Stomach (tissue), 9 donors: ENCODE measurements around the gene YAE1. TPM values are rescaled to one million over a fixed set of nuclear protein-coding genes. Genes with fewer than 3 reads are reported as not detected.

Experiments
- DNase-seq, 2 donors: peaks; one replicate each; pipeline versions ENCODE4 v3.0.0 to v3.0.0-alpha.2; 2013 to 2019
- H3K27ac ChIP-seq, 5 donors: fragments of 200-600 bp in 4 of 5; sonication (generic) in 4 of 5; one replicate each; pipeline ENCODE4 v1.5.1; 2013 to 2019; ENCODE audit warnings: mild to moderate bottlenecking in 1 of 5, moderate library complexity in 1 of 5
- H3K27me3 ChIP-seq, 3 donors: fragments of 200-600 bp; sonication (generic); one replicate each; pipeline ENCODE4 v1.5.1; 2017 to 2019; ENCODE audit warnings: mixed run types in 1 of 3
- H3K36me3 ChIP-seq, 4 donors: fragments of 200-600 bp; sonication (generic); 1 replicate in 3 of 4; 2 replicates in 1 of 4; pipeline ENCODE4 v1.5.1; 2016 to 2019
- H3K4me1 ChIP-seq, 4 donors: fragments of 200-600 bp; sonication (generic); one replicate each; pipeline ENCODE4 v1.5.1; 2016 to 2019
- H3K4me3 ChIP-seq, 4 donors: fragments of 200-600 bp; sonication (generic) in 3 of 4; one replicate each; pipeline ENCODE4 v1.5.1; 2016 to 2019; ENCODE audit warnings: mild to moderate bottlenecking in 1 of 4
- H3K9me3 ChIP-seq, 4 donors: fragments of 200-600 bp; sonication (generic); one replicate each; pipeline ENCODE4 v1.5.1; 2016 to 2019
- CTCF ChIP-seq, 7 experiments: fragments of 450-650 bp in 4 of 7; fragments of 200-600 bp in 3 of 7; sonication (generic) in 3 of 7; IDR thresholded peaks; one replicate each; pipeline ENCODE4 v1.5.1; 2016 to 2019; ENCODE audit warnings: antibody characterized with exemption in 7 of 7, control low read depth in 2 of 7, mild to moderate bottlenecking in 1 of 7
- EP300 ChIP-seq: sonication (generic); formaldehyde crosslinking; IDR thresholded peaks from one replicate; pipeline ENCODE4 v1.6.1; 2017; ENCODE audit warnings: antibody characterized with exemption
- POLR2A ChIP-seq, 4 donors: fragments of 450-650 bp; IDR thresholded peaks; one replicate each; pipeline ENCODE4 v1.6.1; 2016; ENCODE audit warnings: antibody characterized with exemption in 4 of 4, control low read depth in 2 of 4, mild to moderate bottlenecking in 1 of 4, moderate library complexity in 1 of 4
- POLR2AphosphoS5 ChIP-seq, 3 donors: sonication (generic); formaldehyde crosslinking; IDR thresholded peaks; one replicate each; pipeline ENCODE4 v1.6.1; 2016; ENCODE audit warnings: antibody characterized with exemption in 3 of 3
- WGBS, 5 donors: extraction: QIAGEN DNeasy Blood & Tissue Kit in 3 of 5; methylation state at CpG; one replicate each; pipeline versions ENCODE4 v1.1.5 to v1.1.7; 2013 to 2018; 5-methylcytosine and 5-hydroxymethylcytosine counted together
- intact Hi-C: fragments of 100-400 bp; cut with DNase I; formaldehyde crosslinking; loops from one replicate; pipeline ENCODE4 v1.15.1; 2023; ENCODE audit warnings: low total_unique reads
- polyA plus RNA-seq, 3 donors: library from polyadenylated mRNA; stranded (reverse); fragments of 200-250 nt; gene quantifications; one replicate each; pipeline ENCODE4 v1.2.3, GENCODE V29; 2013
- total RNA-seq, 5 donors: library from RNA; depleted of rRNA; stranded (reverse); fragments of >200 nt; gene quantifications; one replicate each; pipeline versions ENCODE4 v1.1.0 to v1.2.3, GENCODE V29; 2014 to 2016
- donor health status: healthy with polysubstance abuse.
- donor health status: Bipolar disorder and iron deficiency.
- donor health status: healthy.

YAE1 gene
- total and polyA plus RNA-seq, 8 donors, result 1.2 to 38.6 (median 21.7) TPM

DNA sequence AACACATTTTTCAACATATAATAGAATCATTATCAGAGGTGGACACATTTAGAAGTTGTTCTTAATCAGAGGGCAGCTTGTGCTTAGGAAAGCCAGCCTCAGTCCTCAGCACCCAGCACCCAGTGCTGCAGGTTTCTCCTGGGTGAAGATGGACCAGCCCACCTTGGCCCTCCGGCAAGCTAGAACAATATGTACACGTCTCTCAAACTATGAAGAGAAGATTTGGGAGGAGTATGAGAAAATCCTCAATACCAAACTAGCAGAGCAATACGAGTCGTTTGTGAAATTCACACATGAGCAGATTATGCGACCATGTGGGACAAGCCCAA lies 43.7 kb downstream of the YAE1 start:
- WGBS, 5 donors, result 58 to 74% (median 63%) methylated on average over 5 of the region's 5 CpGs
- Histone ChIP-seq H3K27me3 (peaks cover 0 to 12% (median 0%) of the 10 kb centered on the region in 3 donors), H3K36me3 (no peaks in the 10 kb centered on the region), H3K9me3 (no peaks in the 10 kb centered on the region), H3K4me3 (peak overlapping the region; percentile 34 to 48 (median 36)), H3K4me1 (peaks cover 5 to 19% (median 10%) of the 10 kb centered on the region in 4 donors), H3K27ac (peak overlapping the region in 3 of 5 donors; percentile 54 to 78 (median 68))
- no peak for TF ChIP-seq POLR2AphosphoS5 (IDR thresholded peaks at IDR 0.05)
- no peak for TF ChIP-seq POLR2A (IDR thresholded peaks at IDR 0.05)
- TF ChIP-seq CTCF (IDR thresholded peaks at IDR 0.05), result no peak
- no peak for TF ChIP-seq EP300
- intact Hi-C loops, result no loop called here
- DNase-seq, result no peak

- H3K4me1 ChIP-seq, result peaks cover 5 to 16% (median 10%) of the 10 kb centered on the region in 4 donors
- TF ChIP-seq CTCF (IDR thresholded peaks at IDR 0.05) (no peak), EP300 (no peak), POLR2AphosphoS5 (IDR thresholded peaks at IDR 0.05) (no peak), POLR2A (IDR thresholded peaks at IDR 0.05) (no peak)
- no peak for DNase-seq
- intact Hi-C loops, result no loop called here
- H3K9me3 ChIP-seq, result no peaks in the 10 kb centered on the region
- H3K36me3 ChIP-seq, result no peaks in the 10 kb centered on the region
- 81 to 92% (median 85%) methylated on average over 4 of the region's 4 CpGs for WGBS, 5 donors
- H3K4me3 ChIP-seq, result no peak overlapping the region
- no peak overlapping the region for H3K27ac ChIP-seq
- H3K27me3 ChIP-seq, result peaks cover 0 to 12% (median 0%) of the 10 kb centered on the region in 3 donors
Measured at GRCh38 chr7:39613577-39613976, 47.4 kb downstream of the YAE1 start.

- WGBS, 5 donors, result 87 to 97% (median 95%) methylated on average over 2 of the region's 2 CpGs
- no peaks in the 10 kb centered on the region for H3K9me3 ChIP-seq
- no peak overlapping the region for H3K27ac ChIP-seq
- DNase-seq, result no peak
- peaks cover 0 to 12% (median 0%) of the 10 kb centered on the region in 3 donors for H3K27me3 ChIP-seq
- H3K4me1 ChIP-seq, result peaks cover 5 to 10% (median 9%) of the 10 kb centered on the region in 4 donors
- no peak overlapping the region for H3K4me3 ChIP-seq
- intact Hi-C loops, result no loop called here
- no peak for TF ChIP-seq CTCF (IDR thresholded peaks at IDR 0.05)
- no peak for TF ChIP-seq POLR2A (IDR thresholded peaks at IDR 0.05)
- no peak for TF ChIP-seq POLR2AphosphoS5 (IDR thresholded peaks at IDR 0.05)
- no peak for TF ChIP-seq EP300
- no peaks in the 10 kb centered on the region for H3K36me3 ChIP-seq
Measured at GRCh38 chr7:39614299-39614698, 48.1 kb downstream of the YAE1 start.

DNA sequence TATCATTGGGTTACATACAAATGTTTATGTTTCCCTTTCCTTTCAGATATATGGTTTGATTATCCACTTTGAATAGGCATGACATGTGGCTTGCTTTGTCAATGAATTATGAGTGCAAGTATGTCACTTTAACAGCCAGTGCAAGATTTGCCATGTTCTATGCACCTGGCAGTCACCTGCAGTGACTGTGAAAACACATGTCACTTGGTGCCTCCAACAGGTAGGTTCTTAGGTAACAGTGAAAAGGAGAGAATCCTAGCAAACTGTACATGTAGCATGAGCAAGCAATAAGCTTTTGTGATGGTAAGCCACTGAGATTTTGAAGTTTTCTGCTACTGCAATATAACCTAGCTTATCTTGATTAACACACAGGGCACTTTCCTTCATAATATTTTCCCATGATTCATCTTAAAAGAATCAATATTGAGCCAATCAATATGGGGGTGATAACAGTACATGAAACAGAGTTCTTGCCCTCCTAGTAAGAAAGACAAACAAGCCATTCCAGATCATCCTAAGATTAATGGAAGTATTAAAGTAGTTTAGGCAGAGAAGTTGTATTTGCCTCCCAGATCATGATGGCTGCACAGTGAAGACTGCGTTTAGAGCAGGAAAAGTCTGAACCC lies 49.3 kb downstream of the YAE1 start:
- peaks cover 0 to 4% (median 0%) of the 10 kb centered on the region in 4 donors for H3K4me1 ChIP-seq
- no peak for TF ChIP-seq POLR2A (IDR thresholded peaks at IDR 0.05)
- no peak for TF ChIP-seq CTCF (IDR thresholded peaks at IDR 0.05)
- no peak for TF ChIP-seq EP300
- no peak for TF ChIP-seq POLR2AphosphoS5 (IDR thresholded peaks at IDR 0.05)
- H3K27me3 ChIP-seq, result peaks cover 0 to 4% (median 0%) of the 10 kb centered on the region in 3 donors
- DNase-seq, result peak in 1 of 2 donors; percentile 45
- 28 to 36% (median 31%) methylated on average over 1 of the region's 1 CpG for WGBS, 5 donors
- no peaks in the 10 kb centered on the region for H3K9me3 ChIP-seq
- no peak overlapping the region for H3K27ac ChIP-seq
- no peaks in the 10 kb centered on the region for H3K36me3 ChIP-seq
- H3K4me3 ChIP-seq, result no peak overlapping the region
- intact Hi-C loops, result no loop called here
